HUDEP-2 (cell line): ENCODE data around the gene MUC4.
"Not testable (repeated sequence)": the region's sequence is repeated elsewhere in the genome, so short reads cannot be mapped to it uniquely, and the experiment has no call there.

Experiments
- DNase-seq, 76 experiments: peaks; one replicate each; lab custom pipeline; 2025; ENCODE audit not compliant: unreplicated experiment in 76 of 76; lab: John Stamatoyannopoulos, UW

The MUC4 gene

GRCh38 chr3:195722139-195722995 is 89.4 kb downstream of the MUC4 start:
- DNase-seq: not testable (repeated sequence)

GRCh38 chr3:195720831-195721506 is 90.8 kb downstream of the MUC4 start, which contains the start of gene MUC20:
TSS of gene MUC20 (plus strand) at chr3:195720978. CDS start at chr3:195721008, 30 bp downstream.
- DNase-seq: not testable (repeated sequence)

- not testable (repeated sequence) for DNase-seq
These were observed 92.0 kb downstream of the MUC4 start for GRCh38 chr3:195719514-195720254.

GRCh38 chr3:195718477-195718984 is 93.2 kb downstream of the MUC4 start:
- DNase-seq: no peak

- DNase-seq: no peak
These were observed 93.8 kb downstream of the MUC4 start for GRCh38 chr3:195717852-195718476.

- DNase-seq: no peak
These were observed 94.3 kb downstream of the MUC4 start for GRCh38 chr3:195717416-195717815.

- DNase-seq: no peak
These were observed 96.0 kb downstream of the MUC4 start for GRCh38 chr3:195715583-195716266.

- DNase-seq: no peak
These were observed 96.6 kb downstream of the MUC4 start for GRCh38 chr3:195715134-195715533.

GRCh38 chr3:195714380-195715011 is 97.2 kb downstream of the MUC4 start:
- no peak for DNase-seq

GRCh38 chr3:195713150-195713549 is 98.6 kb downstream of the MUC4 start:
- DNase-seq: not testable (repeated sequence)

GRCh38 chr3:195712535-195712910 is 99.2 kb downstream of the MUC4 start:
- DNase-seq: not testable (repeated sequence)

GRCh38 chr3:195711813-195712534 is 99.8 kb downstream of the MUC4 start:
- no peak for DNase-seq

GRCh38 chr3:195711091-195711812 is 100.5 kb downstream of the MUC4 start:
- not testable (repeated sequence) for DNase-seq

- not testable (repeated sequence) for DNase-seq
These were observed 101.4 kb downstream of the MUC4 start for GRCh38 chr3:195710126-195710905.

GRCh38 chr3:195709676-195710085 is 102.0 kb downstream of the MUC4 start:
- DNase-seq: no peak

- no peak for DNase-seq
These were observed 102.9 kb downstream of the MUC4 start for GRCh38 chr3:195708626-195709481.
